Lower leg skin (tissue), 3 donors: ENCODE data around the gene IFITM1.

Experiments
- POLR2A ChIP-seq, 2 donors: fragments of 450-650 bp; IDR thresholded peaks; one replicate each; pipeline ENCODE4 v1.6.1; 2016 to 2017; ENCODE audit warnings: antibody characterized with exemption in 2 of 2, mild to moderate bottlenecking in 1 of 2, moderate library complexity in 1 of 2
- TF ChIP-seq, protein P1 (sequence below), 3 donors: fragments of 450-650 bp; IDR thresholded peaks; one replicate each; pipeline ENCODE4 v1.5.1; 2016; ENCODE audit warnings: antibody characterized with exemption in 3 of 3, mild to moderate bottlenecking in 3 of 3, moderate library complexity in 2 of 3

DNA sequence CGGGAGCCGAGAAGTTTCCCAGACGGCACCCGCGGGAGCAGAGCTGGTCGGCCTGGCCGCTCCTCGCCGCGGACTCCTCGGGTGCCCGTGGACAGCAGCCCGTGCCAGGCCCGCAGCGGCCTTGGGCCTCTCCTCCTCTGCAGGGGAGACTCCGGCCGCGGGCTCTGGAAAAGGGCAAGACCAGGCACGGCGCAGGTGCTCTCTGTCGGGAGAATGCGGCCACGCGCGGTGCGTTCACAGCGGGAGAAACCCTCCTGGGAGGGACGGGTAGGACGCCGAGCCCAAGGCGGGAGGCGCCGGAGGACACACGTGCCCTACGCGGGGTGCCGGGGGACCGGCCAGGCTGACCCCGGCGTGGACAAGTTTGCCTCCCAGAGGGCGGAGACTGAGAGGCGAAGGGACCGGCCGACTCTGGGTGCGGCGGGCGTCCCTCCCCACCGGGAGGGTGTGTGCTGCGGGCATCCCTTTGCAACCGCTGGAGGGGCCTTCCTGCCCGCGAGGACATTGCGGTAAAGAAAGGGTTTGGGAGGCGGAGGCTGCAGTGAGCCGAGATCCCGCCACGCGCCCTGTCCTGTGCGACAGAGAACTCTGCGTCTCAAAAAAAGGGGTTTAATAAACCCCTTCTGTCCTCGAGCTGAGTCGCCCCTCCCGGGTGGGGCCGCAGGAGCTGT lies 2.3 kb downstream of the IFITM1 start:
- TF ChIP-seq, protein P1, sequence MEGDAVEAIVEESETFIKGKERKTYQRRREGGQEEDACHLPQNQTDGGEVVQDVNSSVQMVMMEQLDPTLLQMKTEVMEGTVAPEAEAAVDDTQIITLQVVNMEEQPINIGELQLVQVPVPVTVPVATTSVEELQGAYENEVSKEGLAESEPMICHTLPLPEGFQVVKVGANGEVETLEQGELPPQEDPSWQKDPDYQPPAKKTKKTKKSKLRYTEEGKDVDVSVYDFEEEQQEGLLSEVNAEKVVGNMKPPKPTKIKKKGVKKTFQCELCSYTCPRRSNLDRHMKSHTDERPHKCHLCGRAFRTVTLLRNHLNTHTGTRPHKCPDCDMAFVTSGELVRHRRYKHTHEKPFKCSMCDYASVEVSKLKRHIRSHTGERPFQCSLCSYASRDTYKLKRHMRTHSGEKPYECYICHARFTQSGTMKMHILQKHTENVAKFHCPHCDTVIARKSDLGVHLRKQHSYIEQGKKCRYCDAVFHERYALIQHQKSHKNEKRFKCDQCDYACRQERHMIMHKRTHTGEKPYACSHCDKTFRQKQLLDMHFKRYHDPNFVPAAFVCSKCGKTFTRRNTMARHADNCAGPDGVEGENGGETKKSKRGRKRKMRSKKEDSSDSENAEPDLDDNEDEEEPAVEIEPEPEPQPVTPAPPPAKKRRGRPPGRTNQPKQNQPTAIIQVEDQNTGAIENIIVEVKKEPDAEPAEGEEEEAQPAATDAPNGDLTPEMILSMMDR (IDR thresholded peaks at IDR 0.05) = no peak
- TF ChIP-seq POLR2A (IDR thresholded peaks at IDR 0.05) = no peak
